HEK293T (cell line): Measurements from ENCODE around the gene SGPL1.

Experiments used
- CTCF ChIA-PET: fragments of 350-600 bp; formaldehyde crosslinking; extraction: SDS; loops from one replicate; lab custom pipeline; 2021; ENCODE audit warnings: antibody characterized with exemption, inconsistent platforms; lab: Yijun Ruan, JAX
- POLR2A ChIA-PET: fragments of 350-600 bp; formaldehyde crosslinking; extraction: SDS; loops from one replicate; lab custom pipeline; 2020; ENCODE audit warnings: antibody characterized with exemption, inconsistent platforms; lab: Yijun Ruan, JAX
- DNase-seq: peaks from one replicate; pipeline ENCODE4 v3.0.0; 2012; ENCODE audit warnings: mixed read lengths; ENCODE audit errors: extremely low spot score
- ARNT ChIP-seq: fragments of 450-650 bp; IDR thresholded peaks from 2 replicates; pipeline ENCODE4 v1.6.1; 2017; ENCODE audit warnings: mild to moderate bottlenecking
- BHLHE40 ChIP-seq: fragments of 450-650 bp; IDR thresholded peaks from 2 replicates; pipeline ENCODE4 v1.6.1; 2016; ENCODE audit warnings: mild to moderate bottlenecking, moderate library complexity, borderline replicate concordance
- CTBP1 ChIP-seq: fragments of 450-650 bp; IDR thresholded peaks from 2 replicates; pipeline ENCODE4 v1.6.1; 2016; ENCODE audit warnings: borderline replicate concordance
- ELF4 ChIP-seq: fragments of 450-650 bp; IDR thresholded peaks from 2 replicates; pipeline ENCODE4 v1.6.1; 2017; ENCODE audit warnings: antibody characterized with exemption
- FOXA1 ChIP-seq: fragments of 450-650 bp; IDR thresholded peaks from 2 replicates; pipeline ENCODE4 v1.6.1; 2016; ENCODE audit warnings: mild to moderate bottlenecking
- FOXK2 ChIP-seq: fragments of 450-650 bp; IDR thresholded peaks from 2 replicates; pipeline ENCODE4 v1.6.1; 2016; ENCODE audit warnings: mild to moderate bottlenecking
- FOXM1 ChIP-seq: fragments of 450-650 bp; IDR thresholded peaks from 2 replicates; pipeline ENCODE4 v1.6.1; 2017; ENCODE audit warnings: mild to moderate bottlenecking, borderline replicate concordance
- HDGF ChIP-seq: fragments of 450-650 bp; IDR thresholded peaks from 2 replicates; pipeline ENCODE4 v1.6.1; 2017; ENCODE audit warnings: antibody characterized with exemption, borderline replicate concordance
- L3MBTL2 ChIP-seq: fragments of 450-650 bp; conservative IDR thresholded peaks from 2 replicates; pipeline ENCODE4 v1.6.1; 2016; ENCODE audit warnings: mild to moderate bottlenecking
- LEF1 ChIP-seq: fragments of 450-650 bp; IDR thresholded peaks from 2 replicates; pipeline ENCODE4 v1.6.1; 2017; ENCODE audit warnings: mild to moderate bottlenecking, borderline replicate concordance
- NFRKB ChIP-seq: fragments of 450-650 bp; IDR thresholded peaks from 2 replicates; pipeline ENCODE4 v1.6.1; 2016; ENCODE audit warnings: mild to moderate bottlenecking, moderate library complexity
- PKNOX1 ChIP-seq: fragments of 450-650 bp; IDR thresholded peaks from 2 replicates; pipeline ENCODE4 v1.6.1; 2016
- SP1 ChIP-seq: fragments of 450-650 bp; IDR thresholded peaks from 2 replicates; pipeline ENCODE4 v1.6.1; 2017
- SUZ12 ChIP-seq: fragments of 450-650 bp; IDR thresholded peaks from 2 replicates; pipeline ENCODE4 v1.6.1; 2016; ENCODE audit warnings: mild to moderate bottlenecking
- TARDBP ChIP-seq: fragments of 450-650 bp; IDR thresholded peaks from 2 replicates; pipeline ENCODE4 v1.6.1; 2016
- ZNF384 ChIP-seq: fragments of 450-650 bp; IDR thresholded peaks from 2 replicates; pipeline ENCODE4 v1.6.1; 2016

SGPL1 gene

GRCh38 chr10:70807556-70807955 is 8.2 kb upstream of the SGPL1 start:
- ChIA-PET POLR2A (no interaction called here), CTCF (no interaction called here)
- no peak for TF ChIP-seq FOXM1
- DNase-seq: no peak

GRCh38 chr10:70809011-70809611 is 6.6 kb upstream of the SGPL1 start:
- ChIA-PET POLR2A (interaction anchor here (0.8 kb wide), 1 partner anchor 428 kb away, joined by 3 read pairs; no protein-coding TSS in a partner anchor), CTCF (no interaction called here)
- TF ChIP-seq FOXM1: no peak

GRCh38 chr10:70809726-70810125 is 6.0 kb upstream of the SGPL1 start:
- CTCF ChIA-PET: no interaction called here
- no peak for DNase-seq
- POLR2A ChIA-PET: interaction anchor here (0.8 kb wide), 1 partner anchor 428 kb away, joined by 3 read pairs; no protein-coding TSS in a partner anchor
- TF ChIP-seq CTBP1: no peak
- TF ChIP-seq FOXK2: no peak
- no peak for TF ChIP-seq BHLHE40

More at GRCh38 chr10:70809011-70809611, 6.6 kb upstream of the SGPL1 start:
- no peak for DNase-seq

GRCh38 chr10:70810967-70811366 is 4.8 kb upstream of the SGPL1 start:
- ChIA-PET CTCF (no interaction called here), POLR2A (no interaction called here)
- TF ChIP-seq FOXM1: no peak
- TF ChIP-seq L3MBTL2: no peak
- TF ChIP-seq SUZ12: no peak
- no peak for TF ChIP-seq ZNF384
- no peak for TF ChIP-seq FOXK2
- no peak for TF ChIP-seq FOXA1
- TF ChIP-seq CTBP1: no peak
- TF ChIP-seq LEF1: no peak
- no peak for TF ChIP-seq NFRKB
- no peak for TF ChIP-seq PKNOX1
- TF ChIP-seq HDGF: no peak
- TF ChIP-seq TARDBP: no peak
- TF ChIP-seq SP1: no peak
- no peak for TF ChIP-seq ELF4
- TF ChIP-seq ARNT: no peak
- TF ChIP-seq BHLHE40: no peak
- no peak for DNase-seq

GRCh38 chr10:70811881-70812280 is 3.9 kb upstream of the SGPL1 start:
- no peak for DNase-seq
- ChIA-PET POLR2A (interaction anchor here (1.1 kb wide), 1 partner anchor 91 kb away, joined by 3 read pairs; no protein-coding TSS in a partner anchor), CTCF (no interaction called here)
- no peak for TF ChIP-seq NFRKB

- TF ChIP-seq SP1: no peak
- no peak for TF ChIP-seq ZNF384
- TF ChIP-seq L3MBTL2: no peak
- TF ChIP-seq TARDBP: no peak
- TF ChIP-seq PKNOX1: no peak
- TF ChIP-seq ELF4: no peak
- no peak for TF ChIP-seq FOXM1
- no peak for TF ChIP-seq HDGF
- no peak for TF ChIP-seq SUZ12
- no peak for TF ChIP-seq CTBP1
- TF ChIP-seq NFRKB: no peak
- no peak for TF ChIP-seq FOXA1
- TF ChIP-seq FOXK2: no peak
- TF ChIP-seq BHLHE40: no peak
- TF ChIP-seq LEF1: no peak
- ChIA-PET CTCF (no interaction called here), POLR2A (no interaction called here)
- DNase-seq: no peak
Measured at GRCh38 chr10:70812814-70813213, 2.9 kb upstream of the SGPL1 start.

GRCh38 chr10:70814126-70814525 is 1.6 kb upstream of the SGPL1 start:
- DNase-seq: no peak
- TF ChIP-seq CTBP1: no peak
- no peak for TF ChIP-seq SUZ12
- TF ChIP-seq PKNOX1: no peak
- ChIA-PET CTCF (interaction anchor here (0.9 kb wide), 1 partner anchor 35 kb away, joined by 3 read pairs; no protein-coding TSS in a partner anchor), POLR2A (no interaction called here)
